HG03439 (cell line): ENCODE measurements around the gene MTCH1.
"Not testable (repeated sequence)": the region's sequence is repeated elsewhere in the genome, so short reads cannot be mapped to it uniquely, and the experiment has no call there.

Experiments used
- ATAC-seq: cut with Tn5 transposase; IDR thresholded peaks from one replicate; pipeline ENCODE4 v1.9.1; 2021; ENCODE audit warnings: mild to moderate bottlenecking, moderate library complexity; ENCODE audit not compliant: unreplicated experiment

The MTCH1 gene

GRCh38 chr6:36955671-36956445 lies 30.1 kb downstream of the MTCH1 start:
- no peak for ATAC-seq

GRCh38 chr6:36955136-36955535 lies 30.9 kb downstream of the MTCH1 start:
- no peak for ATAC-seq

GRCh38 chr6:36954262-36954931 lies 31.6 kb downstream of the MTCH1 start, which contains the start of gene PI16:
TSS of gene PI16 (plus strand) at chr6:36954738. CDS start at chr6:36954761, 23 bp downstream.
- ATAC-seq = no peak

- no peak for ATAC-seq
Measured at GRCh38 chr6:36953931-36954261, 32.1 kb downstream of the MTCH1 start.

- no peak for ATAC-seq
Measured at GRCh38 chr6:36949636-36950035, 36.4 kb downstream of the MTCH1 start.

GRCh38 chr6:36949076-36949475 lies 36.9 kb downstream of the MTCH1 start:
- ATAC-seq = not testable (repeated sequence)

- no peak for ATAC-seq
Measured at GRCh38 chr6:36947570-36948351, 38.2 kb downstream of the MTCH1 start.

GRCh38 chr6:36946526-36946925 lies 39.5 kb downstream of the MTCH1 start:
- ATAC-seq = no peak

- no peak for ATAC-seq
Measured at GRCh38 chr6:36945301-36945700, 40.7 kb downstream of the MTCH1 start.

GRCh38 chr6:36944650-36945049 lies 41.3 kb downstream of the MTCH1 start:
- no peak for ATAC-seq

GRCh38 chr6:36942329-36942728 lies 43.7 kb downstream of the MTCH1 start:
- ATAC-seq = not testable (repeated sequence)

- not testable (repeated sequence) for ATAC-seq
Measured at GRCh38 chr6:36941561-36941960, 44.4 kb downstream of the MTCH1 start.

- no peak for ATAC-seq
Measured at GRCh38 chr6:36940027-36940426, 46.0 kb downstream of the MTCH1 start.

GRCh38 chr6:36939005-36939404 lies 47.0 kb downstream of the MTCH1 start:
- ATAC-seq = not testable (repeated sequence)

GRCh38 chr6:36938536-36938935 lies 47.5 kb downstream of the MTCH1 start:
- no peak for ATAC-seq

- ATAC-seq = no peak
Measured at GRCh38 chr6:36937896-36938295, 48.1 kb downstream of the MTCH1 start.

GRCh38 chr6:36936824-36937223 lies 49.2 kb downstream of the MTCH1 start:
- no peak for ATAC-seq

GRCh38 chr6:36934901-36935300 lies 51.1 kb downstream of the MTCH1 start:
- no peak for ATAC-seq

GRCh38 chr6:36933519-36933918 lies 52.5 kb downstream of the MTCH1 start:
- no peak for ATAC-seq

GRCh38 chr6:36933102-36933501 lies 52.9 kb downstream of the MTCH1 start:
- ATAC-seq = no peak

- ATAC-seq = no peak
Measured at GRCh38 chr6:36930483-36930882, 55.5 kb downstream of the MTCH1 start.

GRCh38 chr6:36929607-36930006 lies 56.4 kb downstream of the MTCH1 start:
- no peak for ATAC-seq
